Activated naive CD8-positive, alpha-beta T cell treated with anti-CD3 and anti-CD28 coated beads, Interleukin-2, amount 50 U/mL, for 24 hours (primary cell): ENCODE data around the gene ROPN1.
"Not testable (repeated sequence)": the region's sequence is repeated elsewhere in the genome, so short reads cannot be mapped to it uniquely, and the experiment has no call there.

Experiments
- ATAC-seq: fragments of 150-1000 bp; cut with Tn5 transposase; one replicate; pipeline ENCODE4 v1.10.0; 2021
- DNase-seq: peaks from one replicate; pipeline ENCODE4 v3.0.0; 2021
- H3K27ac Mint-ChIP-seq: one replicate; pipeline ENCODE4 v1.8.0; 2021; ENCODE audit warnings: mild to moderate bottlenecking, mixed read lengths
- H3K27me3 Mint-ChIP-seq: one replicate; pipeline ENCODE4 v1.8.0; 2021; ENCODE audit warnings: mixed read lengths
- H3K36me3 Mint-ChIP-seq: one replicate; pipeline ENCODE4 v1.8.0; 2021; ENCODE audit warnings: low read depth, mixed read lengths
- H3K4me1 Mint-ChIP-seq: one replicate; pipeline ENCODE4 v1.8.0; 2021; ENCODE audit warnings: mixed read lengths
- H3K4me3 Mint-ChIP-seq: one replicate; pipeline ENCODE4 v1.8.0; 2021; ENCODE audit warnings: mild to moderate bottlenecking, moderate library complexity, mixed read lengths
- H3K9me3 Mint-ChIP-seq: one replicate; pipeline ENCODE4 v1.8.0; 2021; ENCODE audit warnings: mixed read lengths

The ROPN1 gene

DNA sequence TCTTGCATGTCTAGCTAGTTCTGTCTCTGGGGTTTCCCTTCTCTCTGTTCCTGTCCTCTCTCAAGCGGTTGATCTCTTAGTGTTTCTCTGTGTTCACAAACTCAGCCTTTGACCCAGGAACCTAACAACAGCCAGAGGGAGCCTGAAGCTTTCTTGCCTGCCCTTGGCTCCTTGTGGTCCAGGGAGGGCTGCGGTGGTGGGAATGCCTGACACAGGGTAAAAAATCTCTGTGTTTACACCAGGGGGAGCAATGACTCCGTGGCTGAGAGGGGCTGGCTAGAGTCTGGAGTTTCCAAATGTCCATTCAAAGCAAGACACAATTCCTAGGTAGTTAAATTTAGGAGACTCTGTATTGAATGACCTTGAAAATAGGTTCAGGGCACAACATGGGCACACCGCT lies 24.6 kb upstream of the ROPN1 start:
- not testable (repeated sequence) for H3K36me3 Mint-ChIP-seq, H3K27ac Mint-ChIP-seq, H3K4me3 Mint-ChIP-seq, ATAC-seq, DNase-seq, H3K9me3 Mint-ChIP-seq, H3K4me1 Mint-ChIP-seq
- peaks cover 34% of the 10 kb centered on the region for H3K27me3 Mint-ChIP-seq

DNA sequence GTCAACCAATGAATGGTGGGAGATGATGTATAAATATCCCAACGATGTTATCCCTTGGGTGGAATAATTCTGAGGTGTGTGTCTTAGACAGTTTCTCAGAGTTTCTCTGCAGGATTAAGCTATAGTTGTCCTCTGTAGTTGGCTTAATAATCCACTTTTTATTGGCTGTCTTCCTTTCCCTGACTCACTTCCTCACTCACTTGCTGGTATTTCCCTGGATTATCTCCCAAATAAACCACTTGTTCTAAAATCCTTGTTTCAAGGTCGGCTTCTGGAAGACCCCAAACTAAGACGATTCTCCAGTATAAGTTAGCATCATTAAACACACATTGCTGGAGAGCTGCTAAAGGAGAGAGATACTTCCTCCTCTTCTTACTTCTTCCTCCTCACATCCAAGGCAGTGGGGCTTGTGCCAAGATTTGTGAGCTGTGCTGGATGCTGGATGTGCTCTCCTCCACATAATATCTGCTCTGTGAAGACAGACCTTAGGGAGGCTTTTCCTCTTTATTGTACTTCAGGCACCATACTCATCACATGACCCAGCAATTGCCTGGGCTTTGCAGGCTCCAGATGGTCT lies 22.5 kb upstream of the ROPN1 start:
- ATAC-seq, result no peak
- Mint-ChIP-seq H3K4me1 (no peaks in the 10 kb centered on the region), H3K36me3 (no peaks in the 10 kb centered on the region), H3K9me3 (no peaks in the 10 kb centered on the region), H3K27me3 (peaks cover 35% of the 10 kb centered on the region), H3K4me3 (no peak overlapping the region), H3K27ac (no peak overlapping the region)
- DNase-seq, result no peak

DNA sequence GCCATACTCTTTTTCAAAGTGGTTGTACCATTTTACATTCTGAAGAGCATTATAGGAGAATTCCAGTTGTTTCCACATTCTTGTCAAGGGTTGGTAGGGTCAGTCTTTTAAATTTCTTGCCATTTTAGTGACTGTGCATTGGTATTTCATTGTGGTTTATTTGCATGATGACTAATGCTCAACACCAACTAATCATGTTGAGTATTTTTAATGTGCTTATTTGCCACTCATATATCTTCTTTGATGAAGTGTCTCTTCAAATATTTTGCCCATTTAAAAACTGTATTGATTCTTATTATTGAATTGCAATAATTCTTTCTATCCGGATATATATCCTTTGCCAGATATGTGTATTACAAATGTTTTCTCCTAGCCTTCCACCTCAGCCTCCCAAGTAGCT lies 16.4 kb upstream of the ROPN1 start:
- H3K27me3 Mint-ChIP-seq, result peaks cover 36% of the 10 kb centered on the region
- H3K36me3 Mint-ChIP-seq, H3K27ac Mint-ChIP-seq, H3K4me1 Mint-ChIP-seq, DNase-seq, H3K4me3 Mint-ChIP-seq, H3K9me3 Mint-ChIP-seq, ATAC-seq: not testable (repeated sequence)

DNA sequence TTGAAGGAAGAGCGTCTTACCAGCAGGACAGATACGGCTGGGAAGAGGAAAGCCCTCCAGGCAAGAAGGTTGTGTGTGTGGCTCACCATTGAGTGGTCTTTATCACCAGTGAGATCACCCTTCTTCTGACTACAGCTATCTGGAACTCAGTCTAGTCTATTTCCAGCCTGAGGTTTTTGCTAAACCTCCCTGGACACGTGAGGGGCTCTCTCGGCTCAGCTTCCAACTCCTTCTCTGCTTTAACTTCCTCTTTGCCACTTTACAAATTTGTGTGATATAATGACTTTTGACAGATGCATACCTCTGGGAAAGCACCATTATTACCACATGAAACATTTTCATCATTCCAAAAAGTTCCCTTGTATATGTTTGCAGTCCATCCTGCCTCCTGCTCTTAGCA lies 15.3 kb upstream of the ROPN1 start:
- H3K4me1 Mint-ChIP-seq, result no peaks in the 10 kb centered on the region
- H3K4me3 Mint-ChIP-seq, result no peak overlapping the region
- H3K9me3 Mint-ChIP-seq, result no peaks in the 10 kb centered on the region
- ATAC-seq (no peak), DNase-seq (no peak)
- H3K36me3 Mint-ChIP-seq, result no peaks in the 10 kb centered on the region
- no peak overlapping the region for H3K27ac Mint-ChIP-seq
- peaks cover 36% of the 10 kb centered on the region for H3K27me3 Mint-ChIP-seq

DNA sequence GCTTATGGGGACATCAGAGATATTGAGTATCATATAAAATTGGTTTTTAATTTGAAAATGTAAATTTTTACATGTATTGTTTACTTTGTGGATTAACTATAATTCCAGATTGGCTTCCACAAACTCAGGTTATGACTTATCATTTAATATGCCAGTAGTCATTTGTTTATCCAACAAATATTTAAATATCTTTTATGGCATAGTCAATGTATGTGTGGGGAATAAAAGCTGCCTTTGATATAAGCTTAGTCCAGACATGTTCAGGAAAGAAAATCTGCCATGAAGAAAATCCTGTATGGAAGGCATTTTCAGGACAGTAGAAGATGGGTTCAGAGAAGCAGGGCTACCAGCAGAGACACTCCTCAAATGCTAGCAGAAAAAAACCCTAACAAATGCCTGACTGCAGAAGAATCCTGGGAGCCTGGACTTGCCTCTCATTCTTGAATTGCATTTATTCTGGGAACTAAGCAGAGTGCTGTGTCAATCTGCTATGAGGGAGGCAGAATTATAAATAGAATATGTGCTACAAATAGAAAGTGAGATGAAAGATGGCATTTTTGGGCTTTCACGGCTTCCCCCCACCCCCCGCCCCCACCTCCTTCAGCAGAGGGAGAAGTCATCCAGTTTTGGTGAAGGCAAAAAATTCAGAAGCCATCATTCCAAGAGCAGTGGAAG lies 10.6 kb upstream of the ROPN1 start:
- H3K36me3 Mint-ChIP-seq, H3K27ac Mint-ChIP-seq, ATAC-seq, H3K9me3 Mint-ChIP-seq, DNase-seq, H3K4me1 Mint-ChIP-seq, H3K4me3 Mint-ChIP-seq: not testable (repeated sequence)
- H3K27me3 Mint-ChIP-seq, result peaks cover 41% of the 10 kb centered on the region

DNA sequence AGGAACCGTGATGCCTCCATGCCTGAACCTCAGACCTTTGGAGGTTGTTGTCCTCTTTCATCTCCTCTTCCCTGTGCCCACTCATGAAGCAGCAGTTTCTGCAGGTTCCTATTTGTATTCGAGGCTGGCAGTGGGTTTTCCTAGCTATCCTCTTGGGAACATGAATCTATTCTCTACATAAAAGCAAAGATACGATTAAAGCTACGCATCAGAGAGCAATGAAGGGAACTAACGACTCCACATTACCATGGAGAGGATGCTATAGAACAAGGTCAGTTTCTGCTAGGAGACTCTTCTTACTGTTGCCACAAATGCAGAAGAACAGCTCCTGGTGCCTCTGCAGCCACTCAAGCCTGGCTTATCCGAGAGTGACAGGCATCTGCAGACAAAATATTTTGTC lies 9.4 kb upstream of the ROPN1 start:
- ATAC-seq, H3K36me3 Mint-ChIP-seq, H3K4me3 Mint-ChIP-seq, H3K27ac Mint-ChIP-seq, H3K4me1 Mint-ChIP-seq, DNase-seq, H3K9me3 Mint-ChIP-seq: not testable (repeated sequence)
- H3K27me3 Mint-ChIP-seq, result peaks cover 47% of the 10 kb centered on the region

DNA sequence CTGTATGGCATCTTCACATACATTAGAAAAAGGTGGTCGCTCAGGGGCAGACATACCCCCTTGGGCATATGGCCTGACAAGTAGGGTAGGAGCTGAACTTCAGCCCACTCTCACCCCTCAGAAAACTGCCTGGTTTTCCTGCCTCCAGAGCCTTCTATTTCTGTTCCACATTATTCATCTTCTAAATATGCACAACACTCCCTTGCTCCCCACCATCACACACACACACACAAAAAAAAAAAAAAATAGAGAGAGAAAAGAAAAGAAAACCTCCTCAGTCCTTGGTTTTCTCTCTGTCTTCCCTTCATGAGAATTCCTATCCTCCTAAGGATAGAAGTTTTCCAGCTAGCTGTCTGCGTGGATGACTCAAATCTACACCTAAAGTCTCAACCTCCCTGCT lies 5.6 kb upstream of the ROPN1 start:
- H3K4me3 Mint-ChIP-seq, result no peak overlapping the region
- no peaks in the 10 kb centered on the region for H3K4me1 Mint-ChIP-seq
- H3K36me3 Mint-ChIP-seq, result no peaks in the 10 kb centered on the region
- peaks cover 32% of the 10 kb centered on the region for H3K27me3 Mint-ChIP-seq
- H3K27ac Mint-ChIP-seq, result no peak overlapping the region
- no peak for DNase-seq
- ATAC-seq, result no peak
- H3K9me3 Mint-ChIP-seq, result no peaks in the 10 kb centered on the region

DNA sequence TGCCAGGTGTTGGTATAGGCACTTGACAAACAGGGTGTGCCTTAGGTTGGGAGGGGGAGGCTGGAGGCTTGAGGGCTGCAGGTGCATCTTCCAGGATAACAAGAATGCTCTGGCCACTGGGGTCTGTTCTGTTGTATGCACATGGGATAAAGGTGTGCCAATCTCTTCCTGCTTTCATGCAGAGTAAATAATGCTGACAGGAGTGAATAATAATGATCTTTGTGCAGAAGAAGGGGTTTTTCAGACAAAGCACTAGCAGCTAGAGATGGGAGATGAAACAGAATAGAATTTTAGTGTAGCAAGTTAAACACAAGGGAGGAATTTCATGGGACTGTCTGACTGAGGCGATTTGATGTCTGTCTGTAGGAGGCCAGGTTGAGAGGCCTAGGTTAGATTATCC lies 1.9 kb upstream of the ROPN1 start:
- Mint-ChIP-seq H3K4me1 (no peaks in the 10 kb centered on the region), H3K27ac (no peak overlapping the region), H3K9me3 (no peaks in the 10 kb centered on the region), H3K4me3 (no peak overlapping the region), H3K27me3 (peaks cover 36% of the 10 kb centered on the region), H3K36me3 (no peaks in the 10 kb centered on the region)
- DNase-seq, result no peak
- ATAC-seq, result no peak

DNA sequence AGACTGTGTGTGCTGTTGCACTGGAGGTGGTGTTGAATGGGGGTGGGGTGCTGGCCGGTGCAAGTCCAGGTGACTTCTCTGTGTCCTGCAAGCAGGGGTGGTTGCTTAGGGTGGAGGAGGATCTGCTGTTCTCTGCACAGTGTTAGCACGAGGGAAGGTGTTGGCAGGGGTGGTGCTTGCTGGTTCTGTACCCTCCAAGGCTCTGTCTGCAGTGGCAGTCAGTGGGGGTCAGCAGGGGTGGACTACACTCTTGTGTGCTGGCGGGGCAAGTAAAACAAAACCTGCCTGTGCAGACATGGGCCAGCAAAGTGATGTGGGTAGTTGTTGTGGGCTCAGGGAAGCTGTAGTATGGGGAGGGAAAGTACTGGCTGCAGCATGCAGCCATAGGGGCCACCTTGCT lies 5.5 kb downstream of the ROPN1 start:
- ATAC-seq, result no peak
- H3K27me3 Mint-ChIP-seq, result peaks cover 51% of the 10 kb centered on the region
- no peaks in the 10 kb centered on the region for H3K9me3 Mint-ChIP-seq

DNA sequence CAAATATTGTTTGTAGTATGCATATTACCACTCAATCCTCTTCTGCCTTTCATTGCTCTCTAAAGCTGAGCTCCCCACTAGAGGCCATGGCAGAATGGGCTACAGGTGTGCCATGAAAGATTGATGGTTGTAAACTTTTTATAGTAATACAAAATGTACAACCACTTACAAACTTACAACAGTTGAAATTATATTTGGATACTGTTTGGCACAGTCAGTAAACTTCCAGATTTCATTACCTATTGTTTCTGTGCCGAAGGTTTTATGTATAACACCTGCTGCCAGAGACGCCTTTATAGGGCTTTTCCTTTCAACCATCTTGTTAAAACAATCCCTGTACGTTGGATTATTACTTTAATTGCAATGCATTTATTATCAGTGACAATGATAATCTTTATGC lies 7.0 kb downstream of the ROPN1 start:
- DNase-seq (no peak), ATAC-seq (no peak)
- Mint-ChIP-seq H3K4me3 (no peak overlapping the region), H3K27me3 (peaks cover 50% of the 10 kb centered on the region), H3K4me1 (no peaks in the 10 kb centered on the region), H3K27ac (no peak overlapping the region), H3K9me3 (no peaks in the 10 kb centered on the region), H3K36me3 (no peaks in the 10 kb centered on the region)

More for the DNA sequence above, 5.5 kb downstream of the ROPN1 start:
- DNase-seq, result no peak
- Mint-ChIP-seq H3K27ac (no peak overlapping the region), H3K36me3 (no peaks in the 10 kb centered on the region), H3K4me3 (no peak overlapping the region), H3K4me1 (no peaks in the 10 kb centered on the region)

DNA sequence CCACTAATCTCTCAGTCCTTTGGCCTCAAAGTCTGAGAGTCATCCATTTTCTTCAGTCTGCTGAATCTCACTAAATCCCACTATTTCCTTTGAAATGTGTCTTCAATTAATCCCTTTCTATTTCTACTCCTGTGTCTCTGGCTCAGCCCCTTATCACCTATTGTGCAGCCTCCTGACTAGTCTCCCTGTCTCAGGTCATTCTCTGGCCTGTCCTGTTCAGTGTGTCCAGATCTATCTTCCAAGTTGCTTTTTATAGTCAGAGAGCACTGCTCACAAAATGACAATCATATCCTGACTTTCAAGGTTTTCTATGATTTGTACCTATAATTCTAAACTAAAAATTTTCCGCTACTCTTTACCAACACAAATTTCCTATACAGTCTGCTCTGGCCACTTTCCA lies 7.6 kb downstream of the ROPN1 start:
- Mint-ChIP-seq H3K27ac (no peak overlapping the region), H3K4me3 (no peak overlapping the region), H3K36me3 (no peaks in the 10 kb centered on the region), H3K4me1 (no peaks in the 10 kb centered on the region), H3K9me3 (no peaks in the 10 kb centered on the region), H3K27me3 (peaks cover 48% of the 10 kb centered on the region)
- ATAC-seq (no peak), DNase-seq (no peak)

DNA sequence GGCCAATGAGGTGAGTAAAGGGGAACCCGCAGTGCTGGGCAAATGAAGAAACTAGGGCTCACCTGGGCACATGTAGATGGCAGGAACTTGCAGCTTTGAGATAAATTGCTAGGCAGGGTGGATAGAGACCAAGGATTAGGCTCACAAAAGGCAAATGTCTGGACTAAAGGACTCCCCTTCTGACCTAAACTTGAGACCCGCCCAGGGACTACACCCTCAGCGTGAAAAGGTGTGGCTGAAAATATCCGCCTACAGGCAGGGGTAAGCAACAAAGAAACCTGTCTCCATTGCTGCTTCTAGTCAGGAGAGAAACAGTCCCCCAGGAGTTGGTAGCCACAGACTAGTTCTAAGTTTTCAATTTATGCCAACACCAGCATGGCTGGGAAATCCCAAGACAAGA lies 10.6 kb downstream of the ROPN1 start:
- not testable (repeated sequence) for H3K36me3 Mint-ChIP-seq, H3K4me3 Mint-ChIP-seq, H3K4me1 Mint-ChIP-seq, ATAC-seq, H3K27ac Mint-ChIP-seq, DNase-seq, H3K9me3 Mint-ChIP-seq
- H3K27me3 Mint-ChIP-seq, result peaks cover 33% of the 10 kb centered on the region

DNA sequence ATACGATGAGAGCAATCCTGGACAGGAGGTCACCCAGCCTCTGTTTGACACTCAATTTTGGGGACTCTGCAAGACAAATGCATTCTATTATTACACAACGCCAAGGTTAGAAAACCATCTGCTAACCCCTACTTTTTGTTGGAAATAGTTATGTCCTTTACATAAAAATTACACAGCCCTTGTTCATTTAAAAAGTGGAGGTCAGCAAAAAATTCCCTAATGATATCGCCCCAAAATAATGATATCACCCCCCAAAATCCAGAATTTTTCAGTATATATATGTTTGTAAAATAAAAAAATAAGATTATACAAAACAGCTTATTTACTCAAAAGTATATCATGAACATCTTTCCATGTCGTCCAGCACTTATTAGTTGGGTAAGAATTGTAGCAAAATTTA lies 11.4 kb downstream of the ROPN1 start:
- no peaks in the 10 kb centered on the region for H3K36me3 Mint-ChIP-seq
- DNase-seq (no peak), ATAC-seq (no peak)
- H3K4me1 Mint-ChIP-seq, result no peaks in the 10 kb centered on the region
- H3K4me3 Mint-ChIP-seq, result no peak overlapping the region
- H3K27me3 Mint-ChIP-seq, result peaks cover 33% of the 10 kb centered on the region
- no peak overlapping the region for H3K27ac Mint-ChIP-seq
- no peaks in the 10 kb centered on the region for H3K9me3 Mint-ChIP-seq

DNA sequence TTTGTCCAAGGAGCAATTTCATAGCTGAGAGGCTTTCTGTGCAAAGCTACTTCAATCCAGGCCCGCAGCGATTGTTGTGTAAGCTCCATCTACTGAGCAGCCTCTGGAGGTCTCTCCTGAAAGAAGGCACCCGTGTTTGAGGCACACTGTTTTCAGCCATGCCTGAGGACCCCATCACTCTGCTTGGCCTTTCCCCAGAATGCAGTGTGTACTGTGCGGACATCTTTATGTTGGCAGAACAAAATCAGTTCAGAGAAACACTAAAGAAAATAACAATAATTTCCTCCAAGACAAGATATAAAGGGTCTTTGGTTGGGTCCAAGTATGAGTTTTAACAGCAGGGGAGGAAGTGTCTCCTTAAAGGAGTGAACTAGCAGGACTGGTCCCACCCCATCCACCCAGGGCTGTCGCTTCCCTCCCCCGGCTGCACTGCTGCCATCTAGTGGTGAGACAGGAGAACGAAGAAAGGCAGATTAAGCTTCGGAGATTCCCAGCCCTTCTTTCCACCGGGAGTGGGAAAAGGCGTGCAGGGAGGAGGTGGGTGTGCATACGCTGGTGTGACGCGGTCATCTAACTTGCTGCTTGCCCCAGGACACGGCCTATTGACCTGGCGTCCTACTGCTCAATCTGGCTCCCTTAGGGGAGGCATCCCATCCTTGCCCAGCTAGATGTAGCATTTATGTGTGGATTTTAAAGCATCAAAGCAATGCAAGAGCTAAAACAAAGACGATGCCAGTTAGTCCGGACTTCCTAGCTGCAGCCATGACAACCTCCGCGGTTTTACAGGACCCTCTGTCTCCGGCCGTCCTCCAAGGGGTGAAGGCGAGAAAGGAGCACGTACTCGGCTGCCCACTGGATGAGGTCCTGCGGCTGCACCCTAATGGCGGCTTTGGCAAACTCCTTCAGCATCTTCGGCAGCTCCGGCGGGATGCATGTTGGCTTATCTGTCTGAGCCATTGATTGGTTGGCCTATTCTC lies 12.1 kb downstream of the ROPN1 start:
- peaks cover 32% of the 10 kb centered on the region for H3K27me3 Mint-ChIP-seq
- H3K9me3 Mint-ChIP-seq, H3K27ac Mint-ChIP-seq, H3K4me1 Mint-ChIP-seq, H3K4me3 Mint-ChIP-seq, H3K36me3 Mint-ChIP-seq: not testable (repeated sequence)
- ATAC-seq (peak; percentile 73), DNase-seq (peak; percentile 5)

DNA sequence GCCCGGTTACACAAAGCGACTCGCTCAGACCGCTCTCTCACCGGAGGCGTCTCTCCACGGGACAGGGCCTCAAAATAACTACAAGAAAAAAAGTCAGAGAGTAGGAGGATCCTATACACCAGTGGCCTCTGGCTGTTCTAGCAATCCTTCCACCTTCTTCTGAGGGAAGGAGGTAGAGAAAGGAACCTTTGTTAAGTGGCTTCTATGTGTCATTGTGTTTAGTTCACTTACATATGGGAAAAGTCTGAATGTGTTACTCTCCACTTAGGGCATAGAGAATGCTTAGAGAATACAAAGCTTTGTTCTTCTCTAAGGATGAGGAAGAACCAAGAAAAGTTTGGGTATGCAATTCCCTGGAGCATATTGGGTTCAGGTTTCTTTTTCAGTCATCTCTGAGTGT lies 15.0 kb downstream of the ROPN1 start:
- H3K27ac Mint-ChIP-seq, DNase-seq, H3K36me3 Mint-ChIP-seq, H3K9me3 Mint-ChIP-seq, H3K4me3 Mint-ChIP-seq, H3K4me1 Mint-ChIP-seq, ATAC-seq: not testable (repeated sequence)
- H3K27me3 Mint-ChIP-seq, result peaks cover 12% of the 10 kb centered on the region
